ENCODE measurements around the gene NPBWR2.

Gene NPBWR2

GRCh38 chr20:64079273-64080012 is 27.9 kb downstream of the NPBWR2 start, which contains the start of gene RGS19:
Gene RGS19, minus strand, starts transcription at chr20:64079518. Its CDS starts 2,632 bp downstream, at chr20:64076886.
- Mint-ChIP-seq H3K36me3 (peaks cover 17% of the 10 kb centered on the region), H3K4me1 (peaks cover 70% of the 10 kb centered on the region), H3K27me3 (peaks cover 3% of the 10 kb centered on the region), H3K27ac (peak within 1 kb of the TSS; percentile 96), H3K9me3 (no peaks in the 10 kb centered on the region), H3K4me3 (peak within 1 kb of the TSS; percentile 97)
- peak; percentile 65 for ATAC-seq

- Mint-ChIP-seq H3K27me3 (no peaks in the 10 kb centered on the region), H3K4me3 (peak overlapping the region; percentile 97), H3K27ac (peak overlapping the region; percentile 96), H3K36me3 (peaks cover 22% of the 10 kb centered on the region), H3K4me1 (peaks cover 71% of the 10 kb centered on the region), H3K9me3 (no peaks in the 10 kb centered on the region)
- ATAC-seq, result no peak
Measured at GRCh38 chr20:64078934-64079272, 28.5 kb downstream of the NPBWR2 start.

GRCh38 chr20:64077876-64078551 is 29.4 kb downstream of the NPBWR2 start:
- peak overlapping the region; percentile 96 for H3K27ac Mint-ChIP-seq
- H3K36me3 Mint-ChIP-seq, result peaks cover 29% of the 10 kb centered on the region
- H3K27me3 Mint-ChIP-seq, result no peaks in the 10 kb centered on the region
- peak overlapping the region; percentile 97 for H3K4me3 Mint-ChIP-seq
- H3K9me3 Mint-ChIP-seq, result no peaks in the 10 kb centered on the region
- peaks cover 66% of the 10 kb centered on the region for H3K4me1 Mint-ChIP-seq
- ATAC-seq, result peak; percentile 70

GRCh38 chr20:64077541-64077875 is 29.9 kb downstream of the NPBWR2 start:
- Mint-ChIP-seq H3K9me3 (no peaks in the 10 kb centered on the region), H3K4me1 (peaks cover 64% of the 10 kb centered on the region), H3K36me3 (peaks cover 32% of the 10 kb centered on the region), H3K27me3 (no peaks in the 10 kb centered on the region), H3K4me3 (peak overlapping the region; percentile 97), H3K27ac (peak overlapping the region; percentile 96)
- ATAC-seq, result no peak

GRCh38 chr20:64077094-64077493 is 30.3 kb downstream of the NPBWR2 start:
- H3K27ac Mint-ChIP-seq, result peak overlapping the region; percentile 96
- H3K4me3 Mint-ChIP-seq, result peak overlapping the region; percentile 97
- peaks cover 64% of the 10 kb centered on the region for H3K4me1 Mint-ChIP-seq
- peak; percentile 26 for ATAC-seq
- no peaks in the 10 kb centered on the region for H3K9me3 Mint-ChIP-seq
- peaks cover 36% of the 10 kb centered on the region for H3K36me3 Mint-ChIP-seq
- H3K27me3 Mint-ChIP-seq, result no peaks in the 10 kb centered on the region

- no peaks in the 10 kb centered on the region for H3K9me3 Mint-ChIP-seq
- peak overlapping the region; percentile 97 for H3K4me3 Mint-ChIP-seq
- H3K27ac Mint-ChIP-seq, result peak overlapping the region; percentile 96
- no peaks in the 10 kb centered on the region for H3K27me3 Mint-ChIP-seq
- peaks cover 37% of the 10 kb centered on the region for H3K36me3 Mint-ChIP-seq
- no peak for ATAC-seq
- H3K4me1 Mint-ChIP-seq, result peaks cover 64% of the 10 kb centered on the region
Measured at GRCh38 chr20:64076061-64076997, 31.0 kb downstream of the NPBWR2 start.

GRCh38 chr20:64075556-64075955 is 31.8 kb downstream of the NPBWR2 start:
- Mint-ChIP-seq H3K27me3 (no peaks in the 10 kb centered on the region), H3K9me3 (no peaks in the 10 kb centered on the region), H3K4me1 (peaks cover 71% of the 10 kb centered on the region), H3K36me3 (peaks cover 37% of the 10 kb centered on the region), H3K4me3 (no peak overlapping the region), H3K27ac (peak overlapping the region; percentile 96)
- ATAC-seq, result no peak

- Mint-ChIP-seq H3K4me3 (no peak overlapping the region), H3K27ac (no peak overlapping the region), H3K27me3 (no peaks in the 10 kb centered on the region), H3K9me3 (no peaks in the 10 kb centered on the region), H3K36me3 (peaks cover 37% of the 10 kb centered on the region), H3K4me1 (peaks cover 67% of the 10 kb centered on the region)
- no peak for ATAC-seq
Measured at GRCh38 chr20:64074963-64075362, 32.4 kb downstream of the NPBWR2 start.

- no peaks in the 10 kb centered on the region for H3K27me3 Mint-ChIP-seq
- H3K36me3 Mint-ChIP-seq, result peaks cover 37% of the 10 kb centered on the region
- peak overlapping the region; percentile 48 for H3K27ac Mint-ChIP-seq
- H3K4me1 Mint-ChIP-seq, result peaks cover 66% of the 10 kb centered on the region
- H3K4me3 Mint-ChIP-seq, result no peak overlapping the region
- H3K9me3 Mint-ChIP-seq, result no peaks in the 10 kb centered on the region
- ATAC-seq, result no peak
Measured at GRCh38 chr20:64074184-64074789, 33.1 kb downstream of the NPBWR2 start.

GRCh38 chr20:64073476-64074183 is 33.7 kb downstream of the NPBWR2 start:
- Mint-ChIP-seq H3K4me1 (peaks cover 66% of the 10 kb centered on the region), H3K27me3 (no peaks in the 10 kb centered on the region), H3K27ac (peak overlapping the region; percentile 48), H3K4me3 (no peak overlapping the region), H3K9me3 (no peaks in the 10 kb centered on the region), H3K36me3 (peaks cover 37% of the 10 kb centered on the region)
- no peak for ATAC-seq

GRCh38 chr20:64072498-64073063 is 34.8 kb downstream of the NPBWR2 start:
- Mint-ChIP-seq H3K36me3 (peaks cover 37% of the 10 kb centered on the region), H3K27ac (peak overlapping the region; percentile 71), H3K9me3 (no peaks in the 10 kb centered on the region), H3K27me3 (no peaks in the 10 kb centered on the region), H3K4me3 (no peak overlapping the region), H3K4me1 (peaks cover 68% of the 10 kb centered on the region)
- no peak for ATAC-seq

GRCh38 chr20:64071341-64072332 is 35.7 kb downstream of the NPBWR2 start:
- H3K4me3 Mint-ChIP-seq, result no peak overlapping the region
- H3K9me3 Mint-ChIP-seq, result no peaks in the 10 kb centered on the region
- peak overlapping the region; percentile 71 for H3K27ac Mint-ChIP-seq
- ATAC-seq, result no peak
- H3K4me1 Mint-ChIP-seq, result peaks cover 68% of the 10 kb centered on the region
- H3K27me3 Mint-ChIP-seq, result no peaks in the 10 kb centered on the region
- H3K36me3 Mint-ChIP-seq, result peaks cover 37% of the 10 kb centered on the region

- no peak for ATAC-seq
- Mint-ChIP-seq H3K9me3 (no peaks in the 10 kb centered on the region), H3K36me3 (peaks cover 30% of the 10 kb centered on the region), H3K4me3 (no peak overlapping the region), H3K27ac (no peak overlapping the region), H3K4me1 (peaks cover 68% of the 10 kb centered on the region), H3K27me3 (no peaks in the 10 kb centered on the region)
Measured at GRCh38 chr20:64070244-64070993, 36.9 kb downstream of the NPBWR2 start.

All from stimulated activated memory B cell treated with anti-CD40 and anti-IgM and Interleukin-4, amounts not matched to agents 10 μg/mL and 1 μg/mL and 100 μg/mL, for 72 hours (primary cell).